LNCaP clone FGC (cell line): ENCODE data around the gene FADS2.

ENCODE experiments used
- DNase-seq: peaks from one replicate; pipeline ENCODE4 v3.0.0-alpha.2; 2011; ENCODE audit warnings: low read depth
- H3K4me3 ChIP-seq: 2 replicates; pipeline ENCODE4 v1.5.1; 2011; ENCODE audit warnings: mild to moderate bottlenecking, low read depth, low read length, control low read depth
- TF ChIP-seq, protein P1 (sequence below): IDR thresholded peaks from 2 replicates; pipeline ENCODE4 v1.5.1; 2012; ENCODE audit warnings: mild to moderate bottlenecking; ENCODE audit not compliant: control insufficient read depth, insufficient read depth; ENCODE audit errors: extremely low read depth

FADS2 gene

DNA sequence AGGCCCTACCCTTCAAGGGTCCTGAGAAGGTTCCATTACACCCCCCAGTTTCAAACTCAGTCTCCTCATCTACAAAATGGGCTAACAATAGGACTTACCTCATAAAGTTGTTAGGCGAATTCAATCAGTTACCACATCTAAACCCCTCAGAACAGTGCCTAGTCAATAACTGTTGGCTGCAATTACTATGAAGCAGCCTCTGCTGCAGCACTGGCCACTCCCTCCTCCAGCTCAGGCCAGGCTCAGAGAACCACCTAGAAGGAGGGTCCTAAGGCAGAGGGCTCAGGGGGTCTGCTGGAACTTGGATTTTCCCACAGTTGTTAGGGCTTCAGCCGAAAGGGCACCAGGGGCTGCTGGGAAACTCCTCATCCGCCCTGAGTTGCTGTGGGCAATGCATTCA lies 58.5 kb downstream of the FADS2 start:
- H3K4me3 ChIP-seq = no peak overlapping the region
- DNase-seq = no peak
- TF ChIP-seq, protein P1, sequence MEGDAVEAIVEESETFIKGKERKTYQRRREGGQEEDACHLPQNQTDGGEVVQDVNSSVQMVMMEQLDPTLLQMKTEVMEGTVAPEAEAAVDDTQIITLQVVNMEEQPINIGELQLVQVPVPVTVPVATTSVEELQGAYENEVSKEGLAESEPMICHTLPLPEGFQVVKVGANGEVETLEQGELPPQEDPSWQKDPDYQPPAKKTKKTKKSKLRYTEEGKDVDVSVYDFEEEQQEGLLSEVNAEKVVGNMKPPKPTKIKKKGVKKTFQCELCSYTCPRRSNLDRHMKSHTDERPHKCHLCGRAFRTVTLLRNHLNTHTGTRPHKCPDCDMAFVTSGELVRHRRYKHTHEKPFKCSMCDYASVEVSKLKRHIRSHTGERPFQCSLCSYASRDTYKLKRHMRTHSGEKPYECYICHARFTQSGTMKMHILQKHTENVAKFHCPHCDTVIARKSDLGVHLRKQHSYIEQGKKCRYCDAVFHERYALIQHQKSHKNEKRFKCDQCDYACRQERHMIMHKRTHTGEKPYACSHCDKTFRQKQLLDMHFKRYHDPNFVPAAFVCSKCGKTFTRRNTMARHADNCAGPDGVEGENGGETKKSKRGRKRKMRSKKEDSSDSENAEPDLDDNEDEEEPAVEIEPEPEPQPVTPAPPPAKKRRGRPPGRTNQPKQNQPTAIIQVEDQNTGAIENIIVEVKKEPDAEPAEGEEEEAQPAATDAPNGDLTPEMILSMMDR = no peak

DNA sequence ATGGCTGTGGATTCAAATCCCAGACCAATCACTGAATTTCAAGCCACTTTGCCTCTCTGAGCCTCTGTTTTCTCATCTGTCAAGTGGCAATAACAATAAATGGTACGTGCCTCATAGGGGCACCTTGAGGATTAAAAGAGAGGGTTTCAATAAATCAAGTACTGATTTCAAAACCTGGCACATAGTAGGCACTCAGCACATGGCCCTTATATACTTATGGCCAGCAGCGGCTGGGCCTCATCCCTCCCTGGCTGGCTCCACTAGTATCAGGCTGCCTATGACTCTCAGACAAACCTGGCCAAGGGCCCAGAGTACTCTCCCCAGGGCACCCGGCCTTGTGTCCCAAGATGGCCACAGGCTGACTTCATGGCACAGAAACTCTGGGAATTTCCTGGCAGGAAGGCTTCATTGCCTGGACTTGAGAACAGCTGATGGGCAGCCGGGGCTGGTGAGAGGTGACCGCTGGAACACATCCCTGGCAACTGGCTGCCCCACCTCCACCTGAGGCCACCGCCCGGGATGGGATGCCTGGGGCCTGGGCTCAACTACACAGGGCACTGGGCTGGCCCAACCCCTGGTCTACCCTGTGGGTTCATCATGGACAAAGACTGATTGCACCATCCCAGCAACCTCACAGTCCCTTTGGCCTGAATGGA lies 59.9 kb downstream of the FADS2 start:
- TF ChIP-seq, protein P1 = no peak
- no peak overlapping the region for H3K4me3 ChIP-seq
- no peak for DNase-seq

DNA sequence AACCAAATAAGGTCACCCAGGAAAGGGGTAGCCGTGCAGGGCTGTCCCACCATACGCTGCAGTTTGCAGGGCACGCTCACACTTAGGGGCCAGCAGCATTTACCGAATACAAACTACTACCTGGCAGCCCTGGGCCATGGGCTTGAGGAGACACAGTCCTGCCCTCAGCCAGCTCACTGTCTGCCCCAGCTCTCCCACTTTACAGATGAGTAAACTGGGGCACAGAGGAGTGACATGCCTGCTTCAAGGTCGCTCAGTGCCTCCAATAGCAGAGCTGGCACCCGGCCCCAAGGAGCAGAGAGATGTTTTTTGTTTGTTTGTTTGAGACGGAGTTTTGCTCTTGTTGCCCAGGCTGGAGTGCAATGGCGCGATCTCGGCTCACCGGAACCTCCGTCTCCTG lies 60.5 kb downstream of the FADS2 start:
- no peak for DNase-seq
- TF ChIP-seq, protein P1 = no peak
- no peak overlapping the region for H3K4me3 ChIP-seq

DNA sequence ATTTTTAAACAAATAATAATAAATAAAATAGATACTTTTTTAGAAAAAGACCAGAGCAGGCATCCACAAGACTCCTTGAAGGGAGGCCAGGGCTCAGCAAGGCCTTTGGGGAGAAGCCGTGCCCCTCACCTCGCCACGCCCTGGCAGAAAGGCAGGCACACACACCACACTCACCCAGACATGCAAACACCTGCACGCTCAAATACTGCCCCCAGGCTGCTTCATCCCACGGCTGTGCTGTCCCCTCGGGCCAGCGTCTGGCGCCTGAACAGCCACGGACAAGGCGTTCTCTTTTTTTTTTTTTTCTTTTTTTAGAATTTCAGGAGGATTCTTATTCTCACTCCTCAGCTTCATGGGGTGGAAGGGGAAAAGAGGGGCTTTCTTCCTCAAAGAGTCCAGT lies 61.7 kb downstream of the FADS2 start:
- peak overlapping the region; percentile 74; the same call in 1 of the 2 replicates for H3K4me3 ChIP-seq
- DNase-seq = no peak
- TF ChIP-seq, protein P1 = no peak

DNA sequence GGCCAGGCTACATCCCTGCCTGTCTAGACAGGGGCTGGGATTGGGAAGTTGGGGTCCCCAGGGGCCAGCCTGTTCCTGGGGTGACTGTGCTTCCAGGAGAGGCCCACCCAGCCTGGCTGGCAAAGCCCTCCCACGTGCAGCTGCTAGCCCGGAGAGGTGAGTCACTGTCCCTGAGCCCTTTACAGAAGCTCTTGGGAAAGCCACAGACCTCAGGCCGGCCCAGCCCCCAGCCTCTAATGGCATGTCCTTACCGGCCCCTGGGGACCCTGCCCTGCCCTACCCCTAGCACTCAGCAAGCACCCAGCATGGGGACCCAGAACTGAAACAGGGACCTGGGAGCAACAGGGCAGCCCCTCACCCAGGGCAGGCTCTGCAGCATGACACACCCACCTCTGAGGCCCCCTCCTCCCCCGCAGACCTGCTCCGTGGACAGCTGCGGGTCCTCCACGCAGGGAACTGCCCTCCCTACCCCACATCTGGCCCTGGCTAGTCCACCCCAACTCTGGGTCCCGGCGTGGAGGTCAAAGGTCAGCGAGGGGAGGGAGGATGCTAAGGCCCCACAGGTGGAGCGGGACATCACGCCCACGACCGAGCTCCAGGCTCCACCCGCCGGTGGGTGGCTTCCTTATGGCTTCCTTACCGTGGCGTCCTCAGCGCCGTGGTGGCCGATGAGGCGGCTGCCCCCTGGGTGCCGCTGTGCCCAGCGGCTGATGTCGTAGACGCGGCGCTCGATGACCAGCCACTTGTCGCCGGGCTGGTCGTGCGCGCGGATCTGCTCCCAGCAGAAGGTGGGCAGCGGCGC lies 62.6 kb downstream of the FADS2 start:
- DNase-seq = no peak
- H3K4me3 ChIP-seq = peak overlapping the region; percentile 74
- TF ChIP-seq, protein P1 = peak; percentile 29

DNA sequence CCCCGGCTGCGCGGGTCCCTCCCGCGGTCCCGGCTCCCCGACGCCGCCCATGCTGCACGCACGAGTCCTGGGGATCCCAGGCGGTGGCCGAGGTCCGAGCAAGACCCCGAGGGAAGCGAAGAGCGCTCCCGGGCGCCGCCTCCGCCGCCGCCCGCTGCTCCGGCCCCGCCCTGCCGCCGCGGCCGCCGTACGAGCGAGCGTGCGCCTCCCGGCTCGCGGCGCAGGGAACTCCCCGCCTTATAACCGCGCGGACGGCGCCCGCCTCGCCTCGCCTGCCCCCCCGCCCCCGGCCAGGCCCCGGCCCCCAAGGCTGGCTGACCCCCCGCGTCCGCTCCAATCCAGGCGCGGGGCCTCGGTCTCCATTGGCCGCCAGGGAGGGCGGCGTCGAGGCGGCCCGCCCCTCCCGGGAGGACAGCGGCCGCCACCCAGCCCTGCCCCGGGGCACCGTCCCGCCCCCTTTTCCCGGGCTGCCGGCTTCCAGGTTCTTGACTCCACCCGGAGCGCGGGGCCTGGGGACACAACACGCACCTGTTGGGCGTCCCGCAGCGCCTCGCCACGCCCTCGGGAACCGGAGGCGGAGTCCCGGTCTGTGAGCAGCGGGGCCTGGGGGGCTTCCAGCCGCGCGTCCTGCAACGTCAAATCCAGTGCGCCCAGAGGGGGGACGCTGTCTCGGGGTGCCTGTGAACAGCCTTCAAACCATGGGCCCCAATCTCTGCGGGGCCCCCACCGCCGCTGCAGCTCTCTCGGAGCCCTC lies 63.4 kb downstream of the FADS2 start, which contains the start of gene FADS3:
Gene FADS3, minus strand, starts transcription at position 215 of the 754 bp plus-strand sequence. Its CDS starts 164 bp downstream, at position 51.
- DNase-seq = peak; percentile 51
- H3K4me3 ChIP-seq = peak within 1 kb of the TSS; percentile 74
- TF ChIP-seq, protein P1 = no peak
